Breast epithelium (tissue), 3 donors: ENCODE data around the gene MYOF.

ENCODE experiments used
- POLR2AphosphoS5 ChIP-seq, 3 donors: sonication (generic); formaldehyde crosslinking; IDR thresholded peaks; one replicate each; pipeline ENCODE4 v1.6.1; 2017; ENCODE audit warnings: antibody characterized with exemption in 3 of 3
- TF ChIP-seq, protein P1 (sequence below), 3 donors: fragments of 450-650 bp; IDR thresholded peaks; one replicate each; pipeline ENCODE4 v1.5.1; 2016 to 2017; ENCODE audit warnings: antibody characterized with exemption in 3 of 3, mild to moderate bottlenecking in 3 of 3, moderate library complexity in 3 of 3

DNA sequence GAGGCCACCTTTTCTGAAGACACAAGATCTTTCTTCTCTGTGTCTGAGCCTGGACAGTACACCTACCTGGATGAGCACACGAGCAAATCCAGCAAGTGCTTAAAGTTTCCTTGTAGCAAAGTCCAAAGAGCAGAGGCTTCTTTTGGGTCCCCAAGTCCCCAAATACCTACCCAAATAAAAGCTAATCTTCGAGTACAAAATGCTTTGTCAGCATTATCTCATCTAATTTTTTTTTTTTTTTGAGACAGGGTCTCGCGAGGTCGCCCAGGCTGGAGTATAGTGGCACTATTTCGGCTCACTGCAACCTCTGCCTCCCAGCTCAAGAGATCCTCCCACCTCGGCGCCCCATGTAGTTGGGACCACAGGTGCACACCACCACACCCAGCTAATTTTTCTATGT is 24.6 kb downstream of the MYOF start:
- TF ChIP-seq POLR2AphosphoS5 (IDR thresholded peaks at IDR 0.05) = no peak
- TF ChIP-seq, protein P1, sequence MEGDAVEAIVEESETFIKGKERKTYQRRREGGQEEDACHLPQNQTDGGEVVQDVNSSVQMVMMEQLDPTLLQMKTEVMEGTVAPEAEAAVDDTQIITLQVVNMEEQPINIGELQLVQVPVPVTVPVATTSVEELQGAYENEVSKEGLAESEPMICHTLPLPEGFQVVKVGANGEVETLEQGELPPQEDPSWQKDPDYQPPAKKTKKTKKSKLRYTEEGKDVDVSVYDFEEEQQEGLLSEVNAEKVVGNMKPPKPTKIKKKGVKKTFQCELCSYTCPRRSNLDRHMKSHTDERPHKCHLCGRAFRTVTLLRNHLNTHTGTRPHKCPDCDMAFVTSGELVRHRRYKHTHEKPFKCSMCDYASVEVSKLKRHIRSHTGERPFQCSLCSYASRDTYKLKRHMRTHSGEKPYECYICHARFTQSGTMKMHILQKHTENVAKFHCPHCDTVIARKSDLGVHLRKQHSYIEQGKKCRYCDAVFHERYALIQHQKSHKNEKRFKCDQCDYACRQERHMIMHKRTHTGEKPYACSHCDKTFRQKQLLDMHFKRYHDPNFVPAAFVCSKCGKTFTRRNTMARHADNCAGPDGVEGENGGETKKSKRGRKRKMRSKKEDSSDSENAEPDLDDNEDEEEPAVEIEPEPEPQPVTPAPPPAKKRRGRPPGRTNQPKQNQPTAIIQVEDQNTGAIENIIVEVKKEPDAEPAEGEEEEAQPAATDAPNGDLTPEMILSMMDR (IDR thresholded peaks at IDR 0.05) = no peak
